Brain microvascular endothelial cell (primary cell): ENCODE results near the gene ANKRD49.
A peak's percentile ranks its signal among the peaks of the same experiment; 100 is the strongest.

ENCODE experiments used
- DNase-seq: peaks from one replicate; pipeline ENCODE4 v3.0.0-alpha.2; 2020
- H3K27ac ChIP-seq: fragments of 250-450 bp; sonication (Bioruptor Pico); 2 replicates; pipeline ENCODE4 v1.5.1; 2020; ENCODE audit warnings: mild to moderate bottlenecking, moderate library complexity
- H3K27me3 ChIP-seq: fragments of 250-450 bp; sonication (Bioruptor Pico); replicated peaks from 2 replicates; pipeline ENCODE4 v1.5.1; 2020; ENCODE audit warnings: mild to moderate bottlenecking
- H3K36me3 ChIP-seq: fragments of 250-450 bp; sonication (Bioruptor Pico); replicated peaks from 2 replicates; pipeline ENCODE4 v1.5.1; 2020; ENCODE audit warnings: mild to moderate bottlenecking
- H3K4me3 ChIP-seq: 2 replicates; pipeline ENCODE4 v1.5.1; 2011; ENCODE audit warnings: low read depth, mild to moderate bottlenecking, control low read depth, low read length, moderate library complexity
- CTCF ChIP-seq: IDR thresholded peaks from 2 replicates; pipeline ENCODE4 v1.5.1; 2011; ENCODE audit warnings: low read depth, mild to moderate bottlenecking, moderate library complexity, low read length, control low read depth, inconsistent platforms; ENCODE audit errors: missing control alignments
- in situ Hi-C: cut with HindIII; loops from 2 replicates; pipeline ENCODE4 v1.10.0; 2017; ENCODE audit warnings: low sequenced_read_pairs, low pct_ligation_motif_present

The ANKRD49 gene

GRCh38 chr11:94450048-94450447, 43.7 kb upstream of the ANKRD49 start:
- in situ Hi-C loops, result no loop called here
- no peaks in the 10 kb centered on the region for H3K27me3 ChIP-seq
- no peak overlapping the region for H3K27ac ChIP-seq
- no peak overlapping the region for H3K4me3 ChIP-seq
- H3K36me3 ChIP-seq, result no peaks in the 10 kb centered on the region
- DNase-seq, result no peak
- no peak for TF ChIP-seq CTCF

GRCh38 chr11:94452988-94453387, 40.8 kb upstream of the ANKRD49 start:
- no peaks in the 10 kb centered on the region for H3K27me3 ChIP-seq
- DNase-seq, result no peak
- TF ChIP-seq CTCF, result no peak
- no peak overlapping the region for H3K27ac ChIP-seq
- H3K4me3 ChIP-seq, result no peak overlapping the region
- in situ Hi-C loops, result no loop called here
- H3K36me3 ChIP-seq, result no peaks in the 10 kb centered on the region

GRCh38 chr11:94454301-94454700, 39.5 kb upstream of the ANKRD49 start:
- in situ Hi-C loops, result no loop called here
- Histone ChIP-seq H3K27ac (no peak overlapping the region), H3K4me3 (no peak overlapping the region), H3K36me3 (no peaks in the 10 kb centered on the region), H3K27me3 (no peaks in the 10 kb centered on the region)
- DNase-seq, result no peak
- TF ChIP-seq CTCF, result no peak

- H3K27ac ChIP-seq, result no peak overlapping the region
- H3K36me3 ChIP-seq, result no peaks in the 10 kb centered on the region
- no peak for DNase-seq
- no peak for TF ChIP-seq CTCF
- no peak overlapping the region for H3K4me3 ChIP-seq
- in situ Hi-C loops, result no loop called here
- H3K27me3 ChIP-seq, result no peaks in the 10 kb centered on the region
Measured at GRCh38 chr11:94455861-94456260, 37.9 kb upstream of the ANKRD49 start.

GRCh38 chr11:94457118-94458029, 36.4 kb upstream of the ANKRD49 start:
- Histone ChIP-seq H3K27me3 (no peaks in the 10 kb centered on the region), H3K27ac (no peak overlapping the region), H3K36me3 (no peaks in the 10 kb centered on the region), H3K4me3 (no peak overlapping the region)
- in situ Hi-C loops, result no loop called here
- no peak for TF ChIP-seq CTCF
- DNase-seq, result peak; percentile 7

- Histone ChIP-seq H3K27ac (no peak overlapping the region), H3K36me3 (no peaks in the 10 kb centered on the region), H3K4me3 (no peak overlapping the region), H3K27me3 (no peaks in the 10 kb centered on the region)
- in situ Hi-C loops, result no loop called here
- DNase-seq, result no peak
- TF ChIP-seq CTCF, result no peak
Measured at GRCh38 chr11:94459576-94459975, 34.2 kb upstream of the ANKRD49 start.
